ENCODE data around the gene SYTL4. TPM values are rescaled to one million over a fixed set of nuclear protein-coding genes. Genes with fewer than 3 reads are reported as not detected.
"Not testable (repeated sequence)": the region's sequence is repeated elsewhere in the genome, so short reads cannot be mapped to it uniquely, and the experiment has no call there.

The SYTL4 gene
- 2.6 TPM for total RNA-seq
- long read RNA-seq, partial matches to known transcripts: 0 of 4 reads
- long read RNA-seq, other reads (novel, unspliced or antisense): 3 of 4 reads

DNA sequence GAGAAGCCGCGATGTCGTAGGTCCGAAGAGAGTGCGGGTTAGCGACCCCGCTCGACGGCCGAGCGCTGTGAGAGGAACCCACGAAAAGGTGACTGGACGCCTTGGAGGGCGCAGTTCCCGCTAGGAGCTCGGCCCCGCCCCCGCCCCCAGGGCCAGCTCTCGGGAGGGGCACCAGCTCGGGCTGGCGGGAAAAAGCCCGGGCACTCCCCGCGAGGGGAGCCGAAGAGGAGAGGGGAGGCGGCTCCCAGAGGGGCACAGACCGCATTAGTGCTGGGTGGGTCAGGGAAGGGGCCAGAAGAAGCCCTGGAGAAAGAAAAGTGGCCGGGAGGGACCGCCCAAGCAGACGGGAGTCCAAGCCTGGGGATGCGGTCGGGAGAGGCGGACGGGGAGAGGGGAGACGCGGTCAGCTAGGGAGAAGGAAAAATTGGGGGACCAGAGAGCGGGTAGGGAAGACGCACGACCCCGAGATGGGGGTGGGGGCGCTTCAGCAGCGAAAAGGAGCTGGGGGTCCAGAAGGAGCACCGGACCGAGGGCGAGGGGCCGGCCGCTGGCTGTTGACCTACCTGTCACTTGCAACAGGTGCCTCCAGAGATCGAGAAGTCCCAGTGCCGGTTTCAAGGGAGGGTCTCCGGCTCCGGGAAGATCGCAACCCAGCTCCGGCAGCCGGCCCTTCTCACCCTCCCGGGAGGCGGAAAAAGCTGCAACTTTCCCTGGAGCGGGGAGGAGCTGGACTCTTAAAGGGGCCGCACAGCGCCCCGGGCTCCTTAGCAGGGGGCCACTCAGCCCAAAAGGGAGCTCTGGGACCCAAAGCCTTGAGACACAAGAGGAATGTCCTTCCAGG, at the start of gene SYTL4:
Gene SYTL4 (minus strand): TSS at position 681 of the 841 bp plus-strand sequence. CDS start 30,084 bp downstream, outside the sequence.
- peak; percentile 46 for DNase-seq
- ATAC-seq: peak; percentile 85
- intact Hi-C loops (cut with micrococcal nuclease): no loop called here

- not testable (repeated sequence) for ATAC-seq
Measured at GRCh38 chrX:100769439-100769838, 37.5 kb upstream of the SYTL4 start.

DNA sequence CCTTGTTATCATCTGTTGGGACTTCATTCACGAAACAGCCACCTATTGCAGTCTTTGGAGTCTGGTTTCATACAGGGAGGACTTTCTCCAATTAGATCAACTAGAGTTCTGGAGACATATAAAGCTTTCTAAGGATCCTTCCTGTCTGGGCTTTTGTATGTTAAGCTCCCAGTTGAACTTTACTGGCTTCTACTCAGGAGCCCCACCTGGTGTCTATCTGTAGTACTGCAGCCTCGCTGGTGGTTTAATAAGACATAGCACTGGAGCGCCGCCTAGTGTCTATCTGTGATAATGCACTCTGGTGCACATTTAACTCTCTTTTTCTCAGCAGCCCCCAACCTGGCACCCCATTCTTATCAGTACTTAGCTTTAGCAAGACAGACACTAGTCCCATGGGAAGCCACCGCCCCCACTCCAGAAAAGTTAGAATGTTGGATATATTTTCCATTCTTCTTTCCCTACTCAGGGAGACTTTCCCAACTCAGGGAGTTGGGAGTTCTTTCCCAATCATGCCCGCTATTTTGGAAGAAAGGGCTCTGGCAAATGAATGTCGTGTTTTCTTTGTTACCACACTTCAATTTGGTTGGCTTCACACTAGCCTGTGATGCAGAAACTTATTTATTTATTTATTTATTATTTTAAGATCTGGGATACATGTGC, 36.9 kb upstream of the SYTL4 start:
- ATAC-seq: peak; percentile 23
- intact Hi-C loops (cut with micrococcal nuclease): loop anchor here (5.0 kb wide), 1 partner anchor 82 kb away; no protein-coding TSS in a partner anchor
- peak; percentile 76 for DNase-seq

More at GRCh38 chrX:100769439-100769838, 37.5 kb upstream of the SYTL4 start:
- DNase-seq: not testable (repeated sequence)
- intact Hi-C loops (cut with micrococcal nuclease): loop anchor here (5.0 kb wide), 1 partner anchor 82 kb away; no protein-coding TSS in a partner anchor

DNA sequence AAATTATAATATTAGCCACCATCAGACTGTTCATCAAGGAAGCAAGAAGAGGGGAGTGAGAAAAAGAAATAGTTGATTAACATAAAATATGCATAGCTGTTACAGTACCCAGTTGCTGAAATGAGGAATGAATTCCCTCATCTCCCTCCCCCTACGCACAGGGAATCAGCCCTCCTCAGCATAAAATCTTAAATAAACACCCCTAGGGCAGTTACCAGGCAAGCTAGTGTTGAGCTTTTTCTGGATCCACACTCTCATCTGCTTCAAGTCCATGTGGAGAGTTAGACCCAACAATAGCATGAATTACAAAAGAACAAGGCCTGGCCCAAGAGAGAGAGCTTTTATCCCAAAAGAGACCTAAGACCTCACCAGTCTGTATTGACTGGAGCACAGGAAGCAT, 19.0 kb upstream of the SYTL4 start:
- DNase-seq (no peak), ATAC-seq (no peak)
- intact Hi-C loops (cut with micrococcal nuclease): no loop called here

GRCh38 chrX:100748108-100748507, 16.2 kb upstream of the SYTL4 start:
- intact Hi-C loops (cut with micrococcal nuclease): no loop called here
- ATAC-seq (no peak), DNase-seq (no peak)

- no peak for ATAC-seq
- intact Hi-C loops (cut with micrococcal nuclease): no loop called here
- DNase-seq: no peak
Measured at GRCh38 chrX:100747703-100748102, 15.8 kb upstream of the SYTL4 start.

DNA sequence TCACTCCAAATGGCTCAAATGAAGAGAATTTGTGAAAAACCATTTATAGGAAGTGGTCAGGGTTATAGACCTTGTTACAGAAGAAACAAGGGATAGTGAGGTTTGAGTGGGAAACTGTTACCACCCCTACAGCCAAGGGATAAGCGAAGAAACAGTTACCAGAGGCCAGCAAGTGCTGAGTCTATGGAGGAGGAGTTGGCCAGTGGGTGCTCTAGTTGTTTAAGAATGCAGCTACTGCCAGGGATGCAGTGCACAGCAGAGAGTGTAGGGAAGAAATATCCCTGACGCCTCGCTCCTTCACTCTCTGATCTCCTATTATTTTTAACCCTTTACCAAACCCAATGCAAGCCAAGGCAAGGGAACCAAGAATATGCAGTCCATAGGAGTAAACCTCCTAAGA, 15.2 kb upstream of the SYTL4 start:
- ATAC-seq: peak; percentile 56
- intact Hi-C loops (cut with micrococcal nuclease): no loop called here
- DNase-seq: no peak

DNA sequence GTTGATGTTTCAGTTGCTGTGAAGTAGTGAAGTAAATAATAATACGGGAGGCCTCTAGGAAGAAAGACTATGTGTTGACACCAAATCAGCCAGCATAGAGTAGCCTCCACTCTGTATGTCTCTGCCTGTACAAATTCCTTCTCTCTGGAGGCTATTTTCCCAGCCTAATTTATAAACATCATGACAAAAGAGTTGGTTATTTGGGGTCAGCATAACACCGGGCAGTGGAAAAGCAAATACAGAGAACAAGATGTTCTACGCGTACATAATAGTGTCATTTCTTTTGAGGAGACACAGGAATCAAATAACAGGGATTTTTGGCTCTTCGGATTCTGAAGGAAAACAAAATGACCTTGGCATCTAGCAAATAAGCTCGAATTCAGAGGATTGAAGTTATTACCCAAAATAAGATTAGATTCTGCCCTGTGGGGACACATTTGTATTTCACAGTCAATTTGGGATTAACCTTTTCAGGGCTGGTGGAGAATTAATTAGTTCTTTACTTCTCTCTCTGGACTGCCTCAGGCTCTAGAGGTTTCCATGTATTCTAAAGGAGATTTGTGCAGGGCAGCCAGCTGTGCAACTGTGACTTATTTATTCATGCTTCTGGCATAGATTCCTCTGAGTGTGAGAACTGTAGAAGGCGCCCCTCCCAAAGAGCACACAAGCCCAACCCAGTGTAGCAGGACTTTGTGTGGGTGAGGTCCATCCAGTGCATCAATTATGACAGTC, 14.1 kb upstream of the SYTL4 start:
- no peak for DNase-seq
- ATAC-seq: peak; percentile 85
- intact Hi-C loops (cut with micrococcal nuclease): no loop called here

DNA sequence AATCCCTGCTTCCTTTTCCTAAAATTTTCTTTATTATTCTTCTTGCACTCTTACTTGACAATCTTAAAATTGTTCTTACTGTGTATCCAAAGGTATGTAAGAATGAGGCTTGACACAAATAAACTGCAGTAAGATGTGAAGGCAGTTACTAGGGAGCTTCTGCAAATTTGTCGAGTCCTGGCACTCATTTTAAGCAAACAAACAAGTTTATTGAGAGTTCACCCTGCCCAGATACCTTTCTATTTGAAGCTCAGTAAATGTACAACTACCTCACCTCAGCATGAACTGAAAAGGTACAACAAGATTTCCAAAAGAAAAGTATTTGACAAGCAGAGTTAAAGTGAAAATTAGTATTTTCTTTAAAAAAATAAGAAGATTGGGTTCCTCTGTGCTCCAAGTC, 13.3 kb upstream of the SYTL4 start:
- intact Hi-C loops (cut with micrococcal nuclease): no loop called here
- no peak for DNase-seq
- ATAC-seq: no peak

- ATAC-seq (no peak), DNase-seq (no peak)
- intact Hi-C loops (cut with micrococcal nuclease): no loop called here
Measured at GRCh38 chrX:100743009-100743607, 11.2 kb upstream of the SYTL4 start.

GRCh38 chrX:100724006-100724405, 7.9 kb downstream of the SYTL4 start:
- intact Hi-C loops (cut with micrococcal nuclease); DNase-seq; ATAC-seq: not testable (repeated sequence)

GRCh38 chrX:100721328-100721727, 10.6 kb downstream of the SYTL4 start:
- ATAC-seq (no peak), DNase-seq (no peak)
- intact Hi-C loops (cut with micrococcal nuclease): no loop called here

DNA sequence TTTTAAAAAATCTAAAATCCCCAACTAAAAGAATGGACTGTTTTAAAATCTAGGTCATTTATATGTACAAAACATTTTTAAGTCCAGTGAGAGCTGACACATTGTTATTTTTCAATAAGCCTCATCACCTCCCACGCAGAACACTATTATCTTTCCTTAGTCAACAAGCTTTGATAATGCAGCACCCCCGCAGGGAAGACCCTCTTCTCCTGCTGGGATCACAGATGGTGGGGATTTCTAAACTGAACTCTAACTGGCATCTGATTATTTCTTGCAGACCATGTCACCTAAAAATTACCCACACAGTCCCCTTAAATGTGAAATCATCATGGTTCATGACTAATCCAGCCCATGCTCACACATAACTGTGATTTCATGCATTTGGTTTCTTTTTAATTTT, 11.6 kb downstream of the SYTL4 start:
- DNase-seq (no peak), ATAC-seq (no peak)
- intact Hi-C loops (cut with micrococcal nuclease): no loop called here

DNA sequence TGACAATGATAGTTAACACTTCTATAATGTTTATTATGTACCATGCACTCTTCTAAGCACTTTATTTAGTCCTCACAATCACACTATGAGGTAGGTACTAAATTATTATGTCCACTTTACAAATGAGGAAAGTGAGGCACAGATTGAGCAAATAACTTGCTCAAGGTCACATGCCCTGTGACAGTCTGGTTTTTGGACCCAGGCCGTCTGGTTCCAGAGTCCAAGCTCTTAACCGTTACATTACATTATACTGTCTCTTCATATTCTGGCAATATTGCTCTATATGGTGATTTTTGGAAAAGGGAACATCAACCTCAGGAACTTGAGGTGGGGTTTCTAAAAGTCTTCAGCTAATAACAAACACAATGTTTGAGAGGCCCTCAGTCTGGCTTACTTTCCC, 12.8 kb downstream of the SYTL4 start:
- no peak for ATAC-seq
- intact Hi-C loops (cut with micrococcal nuclease): no loop called here

GRCh38 chrX:100717363-100717762, 14.6 kb downstream of the SYTL4 start:
- DNase-seq (no peak), ATAC-seq (no peak)
- intact Hi-C loops (cut with micrococcal nuclease): no loop called here

More for the DNA sequence above, 12.8 kb downstream of the SYTL4 start:
- DNase-seq: no peak

GRCh38 chrX:100710816-100711215, 21.1 kb downstream of the SYTL4 start:
- no peak for DNase-seq
- intact Hi-C loops (cut with micrococcal nuclease): no loop called here
- ATAC-seq: no peak

GRCh38 chrX:100704581-100705203, 27.2 kb downstream of the SYTL4 start:
- intact Hi-C loops (cut with micrococcal nuclease): no loop called here
- no peak for ATAC-seq

GRCh38 chrX:100700809-100701208, 31.1 kb downstream of the SYTL4 start:
- intact Hi-C loops (cut with micrococcal nuclease): no loop called here
- ATAC-seq (no peak), DNase-seq (no peak)

More at GRCh38 chrX:100704581-100705203, 27.2 kb downstream of the SYTL4 start:
- no peak for DNase-seq

GRCh38 chrX:100698551-100698950, 33.4 kb downstream of the SYTL4 start:
- ATAC-seq (no peak), DNase-seq (no peak)
- intact Hi-C loops (cut with micrococcal nuclease): no loop called here

Data from left ventricle myocardium superior (tissue), 1 donor.